ENCODE results near the gene RAB11FIP3. TPM values are rescaled to one million over a fixed set of nuclear protein-coding genes. Genes with fewer than 3 reads are reported as not detected.
"Not testable (repeated sequence)": the region's sequence is repeated elsewhere in the genome, so short reads cannot be mapped to it uniquely, and the experiment has no call there.

RAB11FIP3 gene
- total RNA-seq, 1 donor from 2014 or later, result 81.5 TPM

DNA sequence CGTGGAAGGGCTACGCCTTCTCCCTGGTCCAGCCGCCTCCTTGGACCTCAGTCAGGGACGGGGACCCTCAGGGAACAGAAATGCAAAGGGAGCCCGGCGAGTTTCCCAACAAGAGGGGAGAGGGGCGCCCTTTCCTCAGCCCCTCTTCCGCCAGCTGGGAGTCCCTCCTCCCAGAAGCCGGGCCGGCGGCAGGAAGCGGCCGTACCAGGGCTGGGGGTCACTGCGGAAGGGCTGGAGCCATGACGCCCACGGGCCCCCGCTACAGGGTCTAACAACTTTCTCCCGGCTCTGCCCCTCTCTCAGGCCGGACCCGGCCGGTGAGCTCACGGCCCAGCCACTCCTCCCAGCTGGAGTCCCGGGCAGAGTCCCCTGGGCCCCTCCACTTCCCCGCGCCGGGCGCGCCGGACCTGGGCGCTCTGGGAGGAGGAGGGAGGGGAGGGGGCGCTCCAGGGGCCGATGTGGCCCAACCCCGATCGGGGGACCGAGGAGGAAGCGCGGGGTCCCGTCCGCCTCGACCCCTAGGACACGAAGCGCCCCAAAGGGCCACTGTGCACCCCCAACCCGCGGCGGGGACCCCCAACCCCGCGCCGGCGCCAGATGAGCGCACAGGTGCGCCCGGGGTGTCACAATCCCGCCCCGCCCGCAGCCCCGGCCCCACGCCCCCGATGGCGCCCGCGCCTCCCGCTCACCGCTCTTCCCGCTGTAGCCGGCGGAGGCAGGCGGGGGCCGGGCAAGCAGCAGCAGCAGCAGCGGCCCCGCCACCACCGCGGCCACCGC is 44.2 kb upstream of the RAB11FIP3 start:
- Mint-ChIP-seq H3K9me3 (ENCODE audit: unreplicated experiment) (no peaks in the 10 kb centered on the region), H3K36me3 (ENCODE audit: low read depth, unreplicated experiment) (no peaks in the 10 kb centered on the region), H3K4me3 (ENCODE audit: unreplicated experiment) (peak overlapping the region; percentile 85), H3K27ac (ENCODE audit: unreplicated experiment) (no peak overlapping the region), H3K4me1 (ENCODE audit: unreplicated experiment) (peaks cover 20% of the 10 kb centered on the region), H3K27me3 (ENCODE audit: unreplicated experiment) (peaks cover 14% of the 10 kb centered on the region)
- TF ChIP-seq, protein P1, sequence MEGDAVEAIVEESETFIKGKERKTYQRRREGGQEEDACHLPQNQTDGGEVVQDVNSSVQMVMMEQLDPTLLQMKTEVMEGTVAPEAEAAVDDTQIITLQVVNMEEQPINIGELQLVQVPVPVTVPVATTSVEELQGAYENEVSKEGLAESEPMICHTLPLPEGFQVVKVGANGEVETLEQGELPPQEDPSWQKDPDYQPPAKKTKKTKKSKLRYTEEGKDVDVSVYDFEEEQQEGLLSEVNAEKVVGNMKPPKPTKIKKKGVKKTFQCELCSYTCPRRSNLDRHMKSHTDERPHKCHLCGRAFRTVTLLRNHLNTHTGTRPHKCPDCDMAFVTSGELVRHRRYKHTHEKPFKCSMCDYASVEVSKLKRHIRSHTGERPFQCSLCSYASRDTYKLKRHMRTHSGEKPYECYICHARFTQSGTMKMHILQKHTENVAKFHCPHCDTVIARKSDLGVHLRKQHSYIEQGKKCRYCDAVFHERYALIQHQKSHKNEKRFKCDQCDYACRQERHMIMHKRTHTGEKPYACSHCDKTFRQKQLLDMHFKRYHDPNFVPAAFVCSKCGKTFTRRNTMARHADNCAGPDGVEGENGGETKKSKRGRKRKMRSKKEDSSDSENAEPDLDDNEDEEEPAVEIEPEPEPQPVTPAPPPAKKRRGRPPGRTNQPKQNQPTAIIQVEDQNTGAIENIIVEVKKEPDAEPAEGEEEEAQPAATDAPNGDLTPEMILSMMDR (IDR thresholded peaks at IDR 0.05; ENCODE audit: unreplicated experiment), result no peak
- peak; percentile 49 for DNase-seq (ENCODE audit: low spot score)

- Mint-ChIP-seq H3K27ac (ENCODE audit: unreplicated experiment) (peak within 1 kb of the TSS; percentile 84), H3K36me3 (ENCODE audit: low read depth, unreplicated experiment) (no peaks in the 10 kb centered on the region), H3K9me3 (ENCODE audit: unreplicated experiment) (no peaks in the 10 kb centered on the region), H3K4me3 (ENCODE audit: unreplicated experiment) (peak within 1 kb of the TSS; percentile 86), H3K4me1 (ENCODE audit: unreplicated experiment) (peaks cover 20% of the 10 kb centered on the region), H3K27me3 (ENCODE audit: unreplicated experiment) (peaks cover 14% of the 10 kb centered on the region)
- TF ChIP-seq, protein P1 (IDR thresholded peaks at IDR 0.05; ENCODE audit: unreplicated experiment), result no peak
- DNase-seq (ENCODE audit: low spot score), result peak; percentile 62
Observed at GRCh38 chr16:381789-382717, 43.4 kb upstream of the RAB11FIP3 start, which contains the start of gene PGAP6. PGAP6 (minus strand) TSS chr16:381978; CDS start chr16:381821, 157 bp downstream.

DNA sequence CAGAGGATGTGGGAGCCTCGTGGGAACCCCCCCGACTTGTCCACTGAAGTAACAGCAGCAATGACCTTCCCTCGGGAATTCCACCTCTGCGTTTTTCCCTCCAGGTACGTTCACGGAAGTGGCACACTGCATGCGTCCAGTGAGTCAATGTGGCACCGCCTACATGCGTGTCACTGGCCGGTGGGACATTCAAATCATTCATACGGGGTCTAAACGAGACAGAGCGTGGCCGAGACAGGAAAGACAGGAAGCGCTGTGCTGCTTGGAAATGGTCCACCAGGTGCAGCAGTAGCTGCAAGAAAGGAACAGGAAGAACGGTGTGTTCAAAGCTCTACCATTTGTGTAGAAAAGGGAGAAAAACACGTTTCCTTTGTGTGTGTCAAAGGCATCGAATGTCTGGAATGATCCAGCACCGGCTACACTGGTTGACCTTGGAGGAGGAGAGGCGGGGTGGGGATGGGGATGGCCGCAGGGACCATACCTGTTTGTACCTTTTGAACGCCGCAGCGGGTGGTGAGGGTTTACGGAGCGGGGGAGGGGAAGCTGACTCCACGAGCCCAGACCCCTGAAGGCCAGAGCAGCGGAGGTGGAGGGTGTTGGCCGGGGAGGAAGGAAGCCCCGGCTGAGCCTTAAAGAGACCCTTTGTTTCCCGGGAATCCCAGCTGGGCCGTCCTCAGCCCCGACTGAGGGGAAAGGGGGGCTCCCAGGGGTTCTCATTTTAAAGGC is 42.0 kb upstream of the RAB11FIP3 start:
- no peak for DNase-seq (ENCODE audit: low spot score)
- H3K9me3 Mint-ChIP-seq (ENCODE audit: unreplicated experiment), result no peaks in the 10 kb centered on the region
- TF ChIP-seq, protein P1 (IDR thresholded peaks at IDR 0.05; ENCODE audit: unreplicated experiment), result no peak
- peaks cover 14% of the 10 kb centered on the region for H3K27me3 Mint-ChIP-seq (ENCODE audit: unreplicated experiment)
- H3K27ac Mint-ChIP-seq (ENCODE audit: unreplicated experiment), result peak overlapping the region; percentile 95
- peak overlapping the region; percentile 86 for H3K4me3 Mint-ChIP-seq (ENCODE audit: unreplicated experiment)
- peaks cover 24% of the 10 kb centered on the region for H3K4me1 Mint-ChIP-seq (ENCODE audit: unreplicated experiment)
- no peaks in the 10 kb centered on the region for H3K36me3 Mint-ChIP-seq (ENCODE audit: low read depth, unreplicated experiment)

- H3K27me3 Mint-ChIP-seq (ENCODE audit: unreplicated experiment), result peaks cover 14% of the 10 kb centered on the region
- TF ChIP-seq, protein P1 (IDR thresholded peaks at IDR 0.05; ENCODE audit: unreplicated experiment), result no peak
- H3K4me3 Mint-ChIP-seq (ENCODE audit: unreplicated experiment), result no peak overlapping the region
- H3K4me1 Mint-ChIP-seq (ENCODE audit: unreplicated experiment), result peaks cover 29% of the 10 kb centered on the region
- DNase-seq (ENCODE audit: low spot score), result no peak
- no peaks in the 10 kb centered on the region for H3K9me3 Mint-ChIP-seq (ENCODE audit: unreplicated experiment)
- H3K36me3 Mint-ChIP-seq (ENCODE audit: low read depth, unreplicated experiment), result no peaks in the 10 kb centered on the region
- no peak overlapping the region for H3K27ac Mint-ChIP-seq (ENCODE audit: unreplicated experiment)
Observed at GRCh38 chr16:386641-387156, 38.8 kb upstream of the RAB11FIP3 start.

GRCh38 chr16:387761-388666 is 37.4 kb upstream of the RAB11FIP3 start:
- not testable (repeated sequence) for H3K4me3 Mint-ChIP-seq (ENCODE audit: unreplicated experiment); H3K27me3 Mint-ChIP-seq (ENCODE audit: unreplicated experiment); H3K36me3 Mint-ChIP-seq (ENCODE audit: low read depth, unreplicated experiment); DNase-seq (ENCODE audit: low spot score); H3K27ac Mint-ChIP-seq (ENCODE audit: unreplicated experiment); H3K9me3 Mint-ChIP-seq (ENCODE audit: unreplicated experiment)
- peaks cover 26% of the 10 kb centered on the region for H3K4me1 Mint-ChIP-seq (ENCODE audit: unreplicated experiment)

Measured in endothelial cell (in vitro differentiated cells).